ENCODE data around the gene CACNG3. TPM values are rescaled to one million over a fixed set of nuclear protein-coding genes. Genes with fewer than 3 reads are reported as not detected.

The CACNG3 gene
- total and polyA plus RNA-seq, 12 donors, result 0.55 to 1.6 (median 1.2) TPM; not detected in 6

DNA sequence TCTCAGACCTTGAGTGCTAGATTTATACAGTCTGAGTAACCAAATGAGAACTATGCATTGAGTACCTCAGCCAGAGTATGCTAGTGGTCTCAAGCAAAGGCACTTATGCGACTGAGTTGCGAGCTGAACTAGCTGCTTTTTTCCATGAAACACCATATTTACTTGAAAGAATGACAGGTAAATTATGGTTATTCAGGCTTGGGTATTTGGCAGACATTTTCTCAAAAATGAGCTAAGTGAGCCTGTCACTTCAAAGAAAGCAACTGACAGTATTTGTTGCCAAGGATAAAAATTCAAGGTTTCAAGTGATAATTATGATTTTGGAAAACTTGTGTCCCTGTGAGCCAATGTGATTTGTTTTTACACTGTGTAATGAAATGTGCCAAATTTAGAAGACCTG, 19.3 kb downstream of the CACNG3 start:
- intact Hi-C loops (cut with DNase I), result no loop called here
- Histone ChIP-seq H3K27ac (no peak overlapping the region), H3K9me3 (replicated peaks in 1 of 3) (no peaks in the 10 kb centered on the region), H3K27me3 (no peaks in the 10 kb centered on the region), H3K4me1 (replicated peaks in 1 of 2) (no peaks in the 10 kb centered on the region), H3K36me3 (replicated peaks in 1 of 2) (no peaks in the 10 kb centered on the region), H3K4me3 (no peak overlapping the region)
- no peak for TF ChIP-seq POLR2A (IDR thresholded peaks at IDR 0.05)
- TF ChIP-seq, protein P1, sequence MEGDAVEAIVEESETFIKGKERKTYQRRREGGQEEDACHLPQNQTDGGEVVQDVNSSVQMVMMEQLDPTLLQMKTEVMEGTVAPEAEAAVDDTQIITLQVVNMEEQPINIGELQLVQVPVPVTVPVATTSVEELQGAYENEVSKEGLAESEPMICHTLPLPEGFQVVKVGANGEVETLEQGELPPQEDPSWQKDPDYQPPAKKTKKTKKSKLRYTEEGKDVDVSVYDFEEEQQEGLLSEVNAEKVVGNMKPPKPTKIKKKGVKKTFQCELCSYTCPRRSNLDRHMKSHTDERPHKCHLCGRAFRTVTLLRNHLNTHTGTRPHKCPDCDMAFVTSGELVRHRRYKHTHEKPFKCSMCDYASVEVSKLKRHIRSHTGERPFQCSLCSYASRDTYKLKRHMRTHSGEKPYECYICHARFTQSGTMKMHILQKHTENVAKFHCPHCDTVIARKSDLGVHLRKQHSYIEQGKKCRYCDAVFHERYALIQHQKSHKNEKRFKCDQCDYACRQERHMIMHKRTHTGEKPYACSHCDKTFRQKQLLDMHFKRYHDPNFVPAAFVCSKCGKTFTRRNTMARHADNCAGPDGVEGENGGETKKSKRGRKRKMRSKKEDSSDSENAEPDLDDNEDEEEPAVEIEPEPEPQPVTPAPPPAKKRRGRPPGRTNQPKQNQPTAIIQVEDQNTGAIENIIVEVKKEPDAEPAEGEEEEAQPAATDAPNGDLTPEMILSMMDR (IDR thresholded peaks at IDR 0.05), result no peak
- DNase-seq, result no peak
- 83 to 88% (median 86%) methylated on average over 2 of the region's 2 CpGs for WGBS, 4 donors

DNA sequence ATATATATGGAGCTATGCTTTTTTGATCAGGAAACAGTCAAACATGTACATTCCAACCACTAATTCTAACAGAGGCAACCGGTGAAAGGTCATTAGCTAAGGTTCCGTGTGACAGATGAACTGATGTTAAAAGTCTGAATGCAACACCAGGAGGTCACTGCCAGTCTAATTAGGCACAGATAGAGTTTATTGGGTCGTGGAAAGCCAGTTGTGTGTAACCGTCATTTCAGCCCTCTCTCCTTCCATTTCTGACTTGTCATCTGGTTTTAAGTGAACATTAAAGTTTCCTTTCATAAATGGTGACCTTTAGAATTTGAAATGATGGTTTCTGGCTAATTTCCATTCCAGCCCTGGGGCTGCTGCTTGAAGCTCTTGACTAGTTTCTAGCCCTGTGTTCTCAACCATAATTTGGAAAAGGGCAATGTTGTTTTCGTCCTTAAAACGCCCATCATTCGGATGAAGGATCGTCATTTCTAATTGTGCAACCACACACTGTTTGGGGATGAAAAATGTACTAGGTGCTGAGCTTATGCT, 23.9 kb downstream of the CACNG3 start:
- no peaks in the 10 kb centered on the region for H3K36me3 ChIP-seq (replicated peaks in 1 of 2)
- no peaks in the 10 kb centered on the region for H3K9me3 ChIP-seq (replicated peaks in 1 of 3)
- H3K27me3 ChIP-seq, result no peaks in the 10 kb centered on the region
- H3K4me1 ChIP-seq (replicated peaks in 1 of 2), result no peaks in the 10 kb centered on the region
- intact Hi-C loops (cut with DNase I), result no loop called here
- H3K4me3 ChIP-seq, result no peak overlapping the region
- no peak overlapping the region for H3K27ac ChIP-seq
- TF ChIP-seq, protein P1 (IDR thresholded peaks at IDR 0.05), result no peak
- no peak for TF ChIP-seq POLR2A (IDR thresholded peaks at IDR 0.05)
- WGBS, 4 donors, result 64 to 73% (median 70%) methylated on average over 8 of the region's 8 CpGs
- no peak for DNase-seq

DNA sequence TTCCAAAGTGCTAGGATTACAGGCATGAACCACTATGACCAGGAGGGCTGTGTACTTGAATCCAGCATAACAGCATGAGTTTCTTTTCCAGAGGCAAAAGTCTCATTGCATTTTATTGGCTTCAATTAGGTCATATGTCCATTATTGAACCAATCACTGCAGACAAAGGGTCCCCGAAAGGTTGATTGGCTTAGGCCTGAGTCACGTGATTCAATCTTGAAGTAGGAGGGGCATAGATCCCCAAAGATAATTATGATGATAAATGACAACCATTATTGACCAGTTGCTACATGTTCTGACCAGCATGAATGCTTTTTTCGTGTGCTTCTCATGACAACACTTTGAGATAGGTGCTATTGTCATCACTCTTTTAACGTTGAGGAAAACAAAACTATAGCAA, 25.3 kb downstream of the CACNG3 start:
- WGBS, 4 donors, result 61 to 70% (median 63%) methylated on average over 4 of the region's 4 CpGs
- Histone ChIP-seq H3K9me3 (replicated peaks in 1 of 3) (no peaks in the 10 kb centered on the region), H3K27me3 (no peaks in the 10 kb centered on the region), H3K4me3 (no peak overlapping the region), H3K36me3 (replicated peaks in 1 of 2) (no peaks in the 10 kb centered on the region), H3K27ac (no peak overlapping the region), H3K4me1 (replicated peaks in 1 of 2) (no peaks in the 10 kb centered on the region)
- intact Hi-C loops (cut with DNase I), result no loop called here
- TF ChIP-seq, protein P1 (IDR thresholded peaks at IDR 0.05), result no peak
- TF ChIP-seq POLR2A (IDR thresholded peaks at IDR 0.05), result no peak
- DNase-seq, result no peak

DNA sequence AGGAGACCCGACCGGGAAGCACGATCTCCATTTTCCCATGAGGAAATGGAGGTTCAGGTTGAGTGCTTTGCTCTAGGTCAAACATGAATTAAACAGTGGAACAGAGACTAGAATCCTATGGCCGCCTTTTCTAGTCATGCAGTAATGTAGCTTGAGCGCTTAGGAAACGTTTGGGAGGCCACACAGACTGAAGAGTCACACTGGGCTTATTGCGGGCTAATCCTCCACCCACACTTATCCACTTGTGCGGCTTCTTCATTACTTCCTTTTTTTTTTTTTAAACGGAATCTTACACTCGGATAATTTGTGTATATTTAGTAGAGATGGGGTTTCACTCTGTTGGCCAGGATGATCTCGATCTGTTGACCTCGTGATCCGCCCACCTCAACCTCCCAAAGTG, 26.0 kb downstream of the CACNG3 start:
- intact Hi-C loops (cut with DNase I), result no loop called here
- H3K4me1 ChIP-seq (replicated peaks in 1 of 2), result no peaks in the 10 kb centered on the region
- no peaks in the 10 kb centered on the region for H3K9me3 ChIP-seq (replicated peaks in 1 of 3)
- no peak overlapping the region for H3K4me3 ChIP-seq
- H3K27me3 ChIP-seq, result no peaks in the 10 kb centered on the region
- no peaks in the 10 kb centered on the region for H3K36me3 ChIP-seq (replicated peaks in 1 of 2)
- 64 to 78% (median 71%) methylated on average over 13 of the region's 13 CpGs for WGBS, 4 donors
- TF ChIP-seq POLR2A (IDR thresholded peaks at IDR 0.05), result no peak
- TF ChIP-seq, protein P1 (IDR thresholded peaks at IDR 0.05), result no peak
- H3K27ac ChIP-seq, result no peak overlapping the region
- no peak for DNase-seq

All from adrenal gland (tissue), 12 donors.